HG03469 (cell line): ENCODE measurements around the gene TTC7B.
"Not testable (repeated sequence)": the region's sequence is repeated elsewhere in the genome, so short reads cannot be mapped to it uniquely, and the experiment has no call there.

ENCODE experiments used
- ATAC-seq: cut with Tn5 transposase; IDR thresholded peaks from one replicate; pipeline ENCODE4 v1.9.1; 2021; ENCODE audit warnings: mild to moderate bottlenecking, moderate library complexity, moderate number of reproducible peaks; ENCODE audit not compliant: unreplicated experiment

The TTC7B gene

DNA sequence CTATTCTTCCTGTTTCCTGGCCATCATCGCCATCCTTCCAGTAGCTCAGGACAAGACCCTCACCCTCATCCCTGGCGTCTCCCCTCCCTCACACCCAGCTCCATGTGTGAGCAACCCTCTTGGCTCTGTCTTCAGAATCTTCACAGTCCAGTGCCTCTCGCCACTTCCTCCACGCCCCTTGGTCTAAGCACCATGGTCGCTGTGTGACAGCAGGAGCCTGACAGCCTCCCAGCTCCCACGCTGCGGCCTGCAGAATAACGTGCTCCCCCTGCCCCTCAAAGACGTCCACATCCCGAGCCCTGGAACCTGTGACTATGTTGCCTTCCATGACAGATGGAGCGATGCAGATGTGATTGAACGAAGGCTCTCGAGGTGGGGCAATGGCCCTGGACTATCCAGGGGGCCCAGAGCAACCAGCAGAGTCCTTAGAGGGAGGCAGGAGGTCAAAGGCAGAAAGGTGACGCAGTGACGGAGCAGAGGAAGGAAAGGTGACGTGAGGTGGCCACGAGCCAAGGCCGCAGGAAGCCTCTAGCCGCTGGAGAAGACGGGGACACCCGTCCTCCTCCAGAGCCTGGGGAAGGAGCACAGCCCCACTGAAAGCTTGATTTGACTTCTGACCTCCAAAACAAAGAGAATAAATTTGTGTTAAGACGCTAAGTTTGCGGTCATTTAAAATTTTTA, 279.6 kb downstream of the TTC7B start:
- no peak for ATAC-seq

DNA sequence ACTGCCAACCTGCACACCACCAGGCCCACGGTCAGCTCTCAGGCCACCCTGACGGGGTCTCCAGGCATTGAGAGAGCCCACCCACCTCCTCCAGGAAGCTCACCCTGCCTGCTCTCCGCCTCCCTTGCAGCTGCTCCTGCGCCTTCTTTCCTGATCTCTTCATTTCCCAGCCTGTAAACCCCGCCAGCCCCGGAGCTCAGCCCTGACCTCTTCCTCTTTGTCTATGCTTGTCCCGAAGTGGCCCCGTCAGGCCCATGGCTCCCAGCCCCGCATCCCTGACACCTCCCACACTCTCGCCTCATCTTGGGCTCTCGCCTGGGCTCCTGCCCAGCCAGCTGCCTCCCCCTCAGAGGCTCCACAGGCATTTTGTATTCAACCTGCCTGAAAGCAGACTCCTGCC, 280.1 kb downstream of the TTC7B start:
- no peak for ATAC-seq

DNA sequence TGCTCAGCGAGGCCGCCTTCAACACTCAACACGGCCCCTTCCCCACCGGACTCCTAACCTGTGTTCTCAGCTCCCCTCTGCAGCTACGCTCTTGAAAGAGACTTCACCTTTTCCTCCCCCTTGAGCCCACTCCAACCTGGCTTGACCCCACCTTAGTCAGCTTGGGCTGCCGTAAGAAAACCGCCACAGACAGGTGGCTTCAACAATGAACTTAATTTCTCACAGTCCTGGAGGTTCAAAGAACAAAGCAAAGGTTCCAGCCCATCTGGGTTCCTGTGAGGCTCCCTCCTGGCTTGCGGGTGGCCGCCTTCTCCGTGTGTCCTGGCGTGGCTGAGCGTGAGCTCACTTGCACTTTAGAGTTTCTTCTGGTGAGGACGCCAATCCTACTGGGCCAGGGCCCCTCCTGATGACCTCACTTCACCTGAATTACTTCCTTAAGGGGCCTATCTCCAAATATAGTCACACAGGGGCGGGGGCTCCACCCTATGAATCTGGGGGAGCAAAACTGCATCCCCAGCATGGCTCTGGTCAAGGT, 280.6 kb downstream of the TTC7B start:
- ATAC-seq, result no peak

DNA sequence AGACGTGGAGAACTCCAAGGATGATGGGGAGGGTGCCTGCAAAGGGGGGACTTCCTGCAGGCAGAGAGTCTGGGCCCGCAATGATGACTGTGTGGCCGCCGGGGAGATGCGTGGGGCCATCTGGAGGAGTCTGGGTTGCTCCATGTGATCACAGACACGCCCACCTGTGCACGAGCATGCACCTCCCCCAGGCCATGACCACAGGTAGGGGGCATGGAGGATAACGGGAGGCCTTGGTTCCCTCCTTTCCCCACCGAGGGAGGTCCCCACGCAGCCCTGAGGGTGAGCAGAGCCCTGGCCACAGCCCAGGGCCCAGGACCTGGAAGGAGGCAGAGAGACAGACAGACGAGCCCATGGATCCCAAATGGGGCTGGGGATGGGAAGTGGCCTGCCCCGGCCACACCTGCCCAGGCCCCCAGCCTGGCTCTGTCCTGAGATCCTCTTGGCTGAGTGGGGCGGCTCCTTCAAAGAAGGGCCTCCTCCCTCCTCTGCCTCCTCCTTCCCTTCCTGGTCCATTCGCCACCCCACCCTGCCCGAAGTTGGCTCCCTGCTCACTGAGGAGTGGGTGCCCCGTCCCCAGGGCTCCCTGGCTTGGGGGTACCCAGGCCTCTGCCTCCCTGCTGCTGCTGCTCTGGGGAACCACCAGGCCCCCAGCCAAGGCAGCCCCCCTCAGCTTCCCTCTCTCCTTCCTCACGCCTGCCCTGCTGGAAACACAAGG, 281.2 kb downstream of the TTC7B start:
- ATAC-seq, result no peak

DNA sequence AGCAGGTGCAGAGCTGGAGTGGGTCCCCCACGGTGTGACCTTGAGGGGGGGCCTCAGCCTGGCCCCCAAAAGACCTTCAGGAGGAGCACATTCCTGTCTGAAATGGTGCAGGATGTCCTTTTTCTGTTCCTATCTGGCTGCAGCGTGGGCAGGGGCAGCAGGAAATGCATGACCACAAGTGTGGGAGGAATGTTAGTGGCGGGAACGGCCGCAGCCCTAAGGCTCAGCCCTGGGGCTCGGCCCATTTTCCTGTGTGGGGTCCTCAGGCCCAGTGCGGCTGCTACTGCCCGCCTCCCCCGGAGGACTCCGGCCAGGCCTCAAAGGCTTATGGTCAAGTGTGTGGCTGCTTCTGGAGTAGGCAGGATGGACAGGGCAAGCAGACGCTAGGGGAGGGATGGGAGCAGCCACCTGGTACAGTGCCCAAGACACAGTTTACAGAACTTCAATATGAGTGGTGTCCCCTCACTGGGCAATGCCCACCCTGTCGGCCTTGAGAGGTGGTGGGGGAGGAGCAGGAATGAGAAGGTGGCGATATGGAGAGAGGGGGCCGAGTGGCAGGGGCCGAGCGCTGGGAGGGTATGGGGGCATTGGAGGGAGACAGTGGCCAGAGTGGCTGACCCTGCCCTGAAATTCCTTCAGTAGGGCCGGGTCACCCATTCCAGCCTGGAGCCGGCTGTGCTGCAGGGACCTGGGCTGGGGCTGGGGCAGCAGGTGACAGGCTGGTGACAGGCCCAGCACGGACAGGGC, 282.0 kb downstream of the TTC7B start:
- no peak for ATAC-seq

DNA sequence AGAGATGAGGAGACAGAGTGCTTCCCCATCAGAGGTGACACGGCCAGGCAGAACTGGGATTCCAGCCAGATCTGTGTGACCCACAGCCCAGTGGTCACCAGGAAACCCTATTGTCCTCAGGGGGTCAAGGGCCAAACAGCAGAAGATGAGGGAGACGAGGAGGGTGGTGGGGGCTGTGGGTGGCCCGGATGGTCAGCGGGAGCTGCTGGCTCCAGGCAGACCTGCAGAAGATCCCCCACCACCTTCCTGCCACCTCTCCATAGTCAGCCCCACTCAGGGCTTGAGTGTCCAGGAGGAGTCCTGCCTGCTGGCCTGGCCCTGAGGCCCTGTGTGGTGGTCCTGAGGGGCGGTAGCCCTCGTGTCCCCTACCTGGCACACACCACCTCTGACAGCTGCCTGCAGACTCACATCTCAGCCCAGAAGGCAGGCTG, 282.6 kb downstream of the TTC7B start:
- ATAC-seq, result no peak

DNA sequence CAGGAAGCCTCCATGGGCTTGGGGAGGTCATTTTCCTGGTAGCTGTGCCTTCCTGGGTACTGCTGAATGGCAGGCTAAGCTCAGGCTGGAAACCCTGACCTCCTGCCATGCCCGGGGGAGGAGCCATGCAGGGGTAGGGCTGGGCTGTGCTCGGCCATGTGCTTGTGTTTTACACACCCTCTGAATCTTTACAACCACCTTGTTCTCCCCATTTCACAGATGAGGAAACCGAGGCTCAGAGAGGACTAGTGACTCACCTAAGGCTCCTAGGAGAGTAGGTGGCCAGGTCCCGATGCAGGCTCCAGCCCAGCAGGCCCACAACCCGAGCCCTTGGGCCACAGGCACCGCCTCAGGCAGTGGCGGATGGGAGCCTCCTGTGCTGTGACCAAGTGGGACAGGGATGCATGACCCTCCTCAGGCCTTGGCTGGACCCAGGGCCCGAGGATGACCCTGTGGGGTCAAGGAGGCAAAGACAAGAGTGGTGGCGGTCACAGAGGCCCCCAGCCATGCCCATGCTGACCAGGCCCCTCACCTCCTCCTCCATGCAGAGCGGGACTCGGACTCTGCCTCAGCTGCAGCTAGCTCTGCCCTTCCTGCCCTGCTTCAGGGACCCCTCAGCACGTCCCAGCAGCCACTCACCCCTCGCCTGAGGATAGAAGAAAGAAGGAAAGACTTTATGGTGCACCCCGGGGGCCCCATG, 283.3 kb downstream of the TTC7B start:
- ATAC-seq, result no peak

DNA sequence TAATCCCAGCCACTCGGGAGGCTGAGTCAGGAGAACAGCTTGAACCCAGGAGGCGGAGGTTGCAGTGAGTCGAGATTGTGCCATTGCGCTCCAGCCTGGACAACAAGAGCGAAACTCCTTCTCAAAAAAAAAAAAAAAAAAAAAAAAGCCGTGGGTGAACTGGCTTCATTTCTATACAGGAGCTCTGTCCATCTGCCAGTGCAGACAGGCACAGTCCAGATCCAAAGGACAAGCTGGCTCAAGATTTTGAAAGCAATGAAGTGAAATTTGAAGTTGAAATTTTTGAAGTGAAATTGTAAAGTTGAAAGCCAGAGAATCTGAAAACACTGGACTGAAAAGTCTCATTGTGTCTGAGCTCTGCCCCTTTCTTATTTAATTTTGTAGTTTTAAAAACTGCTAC, 284.7 kb downstream of the TTC7B start:
- no peak for ATAC-seq

DNA sequence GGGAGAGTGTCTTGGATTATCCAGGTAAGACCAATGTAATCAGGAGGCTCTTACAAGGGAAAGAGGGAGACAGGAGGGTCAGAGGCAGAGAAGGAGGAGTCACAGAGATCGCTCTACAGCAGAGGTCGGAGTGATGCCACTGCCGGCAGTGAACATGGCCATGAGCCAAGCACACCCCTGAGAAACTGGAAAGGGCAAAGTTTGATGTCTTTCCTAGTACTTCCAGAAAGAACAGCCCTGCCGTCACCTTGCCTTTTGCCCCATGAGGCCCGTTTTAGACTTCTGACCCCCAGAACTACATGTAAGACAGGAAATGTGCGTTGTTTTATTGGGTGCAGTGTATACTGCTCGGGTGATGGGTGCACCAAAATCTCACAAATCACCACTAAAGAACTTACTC, 285.7 kb downstream of the TTC7B start:
- no peak for ATAC-seq

DNA sequence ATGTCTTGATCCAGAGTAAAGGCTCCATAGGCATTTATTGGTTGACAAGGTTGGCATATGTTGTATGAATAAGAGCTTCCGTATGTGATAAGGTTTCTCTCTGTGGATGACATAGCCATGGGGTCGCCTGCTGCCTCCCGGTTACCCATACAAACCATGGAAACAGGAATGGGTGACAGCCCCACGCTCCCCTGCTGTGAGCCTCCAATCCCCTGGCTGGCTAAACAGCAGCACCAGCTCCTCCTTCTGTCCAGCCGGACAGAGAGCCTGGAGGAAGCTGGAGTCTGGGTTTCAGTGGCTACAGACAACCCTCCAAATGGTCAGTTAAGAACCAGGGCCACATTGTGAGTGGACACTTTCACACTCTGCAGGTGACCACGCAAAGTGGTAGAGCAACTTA, 288.3 kb downstream of the TTC7B start:
- ATAC-seq, result no peak

DNA sequence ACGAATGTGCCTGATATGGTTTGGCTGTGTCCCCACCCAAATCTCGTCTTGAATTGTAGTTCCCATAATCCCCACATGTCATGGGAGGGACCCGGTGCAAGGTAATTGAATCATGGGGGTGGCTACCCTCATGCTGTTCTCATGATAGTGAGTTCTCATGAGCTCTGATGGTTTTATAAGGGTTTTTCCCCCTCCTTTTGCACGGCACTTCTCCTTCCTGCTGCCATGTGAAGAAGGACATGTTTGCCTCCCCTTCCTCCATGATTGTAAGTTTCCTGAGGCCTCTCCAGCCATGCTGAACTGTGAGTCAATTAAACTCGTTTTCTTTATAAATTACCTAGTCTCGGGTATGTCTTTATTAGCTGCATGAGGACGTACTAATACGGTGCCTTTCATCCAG, 289.7 kb downstream of the TTC7B start:
- not testable (repeated sequence) for ATAC-seq

DNA sequence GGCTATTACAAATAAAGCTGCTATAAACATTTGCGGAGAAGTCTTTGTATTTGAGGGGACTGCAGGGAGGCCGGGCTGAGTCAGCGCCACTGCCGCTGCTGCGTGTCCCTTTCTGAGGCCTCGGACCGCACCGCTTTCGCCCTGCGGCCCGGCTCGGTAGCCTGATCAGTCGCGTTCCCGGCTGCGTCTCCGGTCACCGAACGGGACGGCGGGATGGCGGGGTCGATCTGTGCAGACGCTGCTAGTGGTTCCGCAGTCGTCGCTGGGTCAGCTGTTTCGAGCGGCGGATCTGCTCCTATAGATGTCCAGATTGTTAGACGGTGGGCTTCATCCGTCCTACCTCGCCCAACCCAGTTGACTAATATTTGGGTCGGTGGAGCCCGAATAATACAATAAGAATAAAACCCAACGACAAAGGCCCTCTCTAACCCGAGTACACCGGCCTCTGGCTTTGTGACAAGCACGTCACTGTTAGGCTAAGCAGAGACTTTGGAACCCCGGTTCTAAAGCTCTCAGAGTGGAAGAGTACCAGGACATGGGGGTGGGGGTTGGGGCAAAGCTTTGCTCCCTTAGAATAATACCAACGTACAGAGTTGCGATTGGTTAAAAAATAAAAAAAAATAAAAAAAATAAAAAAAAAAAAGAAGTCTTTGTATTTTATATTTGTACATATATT, 290.7 kb downstream of the TTC7B start:
- not testable (repeated sequence) for ATAC-seq

DNA sequence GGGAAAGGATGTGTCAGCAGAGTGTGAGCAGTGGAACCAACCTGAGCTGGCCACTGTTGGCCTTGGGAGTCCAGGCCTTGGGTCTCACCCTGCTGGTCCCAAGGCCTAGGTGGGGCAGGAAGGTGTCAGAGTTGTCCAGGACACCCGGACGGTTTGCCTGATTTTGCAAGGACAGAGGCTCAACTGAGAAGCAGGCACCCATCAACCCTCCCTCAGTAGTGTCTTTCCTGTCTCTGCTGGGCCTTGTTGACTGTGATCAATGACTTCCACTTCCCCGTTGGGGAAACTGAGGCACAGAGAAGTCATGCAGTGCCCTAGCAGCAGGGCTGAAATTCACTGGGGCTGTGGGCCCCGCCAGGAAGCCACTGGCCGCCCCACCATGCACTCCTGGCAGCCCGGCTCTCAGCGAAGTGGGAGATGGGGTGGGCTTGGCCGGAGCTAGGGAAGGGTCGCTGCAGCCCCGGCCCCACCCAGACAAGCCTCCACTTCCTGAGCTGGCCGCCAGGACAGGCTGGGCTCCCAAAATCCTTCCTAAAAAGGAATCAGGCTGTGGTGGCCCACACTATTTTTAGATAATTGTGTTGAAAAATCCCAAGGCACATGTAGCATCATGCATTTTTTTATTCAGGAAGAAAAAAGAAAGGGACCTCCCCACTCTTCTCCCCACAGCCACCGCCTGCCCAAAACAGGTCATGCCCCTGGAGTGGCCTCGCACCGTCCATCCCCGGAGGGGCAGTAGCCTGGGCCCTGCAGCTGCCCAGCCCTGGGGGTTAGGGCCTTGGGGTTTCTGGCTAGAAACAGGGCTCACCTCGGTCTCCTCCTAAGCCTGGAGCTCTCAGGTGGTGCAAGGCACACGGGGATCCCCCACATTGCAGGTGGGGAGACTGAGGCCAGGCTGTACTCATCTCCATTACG, 292.0 kb downstream of the TTC7B start:
- ATAC-seq, result no peak

DNA sequence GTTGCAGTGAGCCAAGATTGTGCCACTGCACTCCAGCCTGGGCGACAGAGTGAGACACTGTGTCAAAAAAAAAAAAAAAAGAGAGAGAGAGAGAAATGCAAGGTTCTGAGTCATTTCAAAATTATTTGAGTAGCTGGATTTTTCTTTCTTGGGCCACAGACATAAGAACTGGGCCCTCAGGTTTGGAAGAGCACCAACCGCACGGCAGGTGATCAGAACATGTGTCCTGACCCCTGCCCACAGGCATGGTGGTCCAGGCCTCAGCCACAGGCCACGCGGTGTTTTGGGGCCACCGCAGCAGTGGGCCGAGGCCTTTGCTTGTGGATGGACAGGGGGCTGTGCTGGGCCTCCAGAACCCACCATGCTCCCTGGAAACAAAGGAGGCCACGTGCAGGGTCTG, 292.7 kb downstream of the TTC7B start:
- ATAC-seq, result no peak

DNA sequence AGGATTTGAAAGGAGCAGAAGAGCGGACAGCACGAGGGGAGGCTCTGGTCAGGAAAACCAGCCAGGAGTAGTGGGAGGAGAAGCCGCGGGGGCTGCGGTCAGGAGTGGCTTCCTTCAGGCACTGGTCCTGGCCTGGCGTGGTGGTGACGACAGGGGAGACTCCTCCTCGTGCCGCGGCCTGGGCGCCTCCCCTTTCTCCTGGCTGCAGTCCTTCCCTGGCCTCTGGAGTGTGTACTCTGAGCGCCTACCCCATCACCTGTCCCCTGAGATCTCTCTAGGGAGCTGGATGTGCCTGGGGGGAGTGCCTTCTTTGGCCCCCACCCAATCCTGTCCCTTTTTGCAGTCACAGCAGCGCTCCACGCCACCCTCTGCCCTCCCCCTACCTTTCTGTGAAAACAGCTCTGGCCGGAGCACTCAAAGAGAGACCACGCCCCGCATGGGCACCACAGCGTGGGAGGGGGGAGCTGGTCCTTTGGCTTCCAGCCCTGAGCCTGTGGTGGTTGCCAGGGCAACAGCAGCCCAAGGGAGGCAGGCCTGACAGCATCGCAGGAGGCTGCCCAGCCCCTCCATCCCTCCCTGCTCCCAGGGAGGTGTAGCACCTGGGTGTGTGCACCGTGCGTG, 293.5 kb downstream of the TTC7B start:
- no peak for ATAC-seq

DNA sequence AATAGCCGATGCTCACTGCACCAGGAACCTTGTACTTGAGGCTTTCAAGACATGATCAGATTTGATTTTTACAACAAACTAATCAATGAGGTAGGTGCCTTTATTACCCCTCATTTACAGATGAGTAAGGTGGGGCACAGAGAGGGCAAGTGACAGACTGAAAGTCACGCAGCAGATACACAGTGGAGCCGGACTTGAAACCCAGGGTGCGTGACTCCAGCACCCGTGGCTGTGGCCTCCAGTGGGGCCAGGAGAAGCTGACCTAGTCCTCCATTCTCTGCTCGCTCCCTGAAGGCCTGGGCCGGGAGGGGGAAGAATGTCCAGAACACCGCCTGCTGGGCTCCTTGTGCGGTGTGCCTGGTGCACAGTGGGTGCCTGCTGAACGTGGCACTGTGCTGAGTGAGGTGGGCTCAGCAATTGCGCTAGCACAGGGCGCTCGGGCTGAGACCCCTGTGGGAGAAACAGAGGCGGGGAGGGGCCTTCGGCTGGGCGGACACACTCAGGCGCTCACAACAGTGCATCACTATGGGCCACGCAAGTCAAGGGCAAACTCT, 294.2 kb downstream of the TTC7B start:
- no peak for ATAC-seq

DNA sequence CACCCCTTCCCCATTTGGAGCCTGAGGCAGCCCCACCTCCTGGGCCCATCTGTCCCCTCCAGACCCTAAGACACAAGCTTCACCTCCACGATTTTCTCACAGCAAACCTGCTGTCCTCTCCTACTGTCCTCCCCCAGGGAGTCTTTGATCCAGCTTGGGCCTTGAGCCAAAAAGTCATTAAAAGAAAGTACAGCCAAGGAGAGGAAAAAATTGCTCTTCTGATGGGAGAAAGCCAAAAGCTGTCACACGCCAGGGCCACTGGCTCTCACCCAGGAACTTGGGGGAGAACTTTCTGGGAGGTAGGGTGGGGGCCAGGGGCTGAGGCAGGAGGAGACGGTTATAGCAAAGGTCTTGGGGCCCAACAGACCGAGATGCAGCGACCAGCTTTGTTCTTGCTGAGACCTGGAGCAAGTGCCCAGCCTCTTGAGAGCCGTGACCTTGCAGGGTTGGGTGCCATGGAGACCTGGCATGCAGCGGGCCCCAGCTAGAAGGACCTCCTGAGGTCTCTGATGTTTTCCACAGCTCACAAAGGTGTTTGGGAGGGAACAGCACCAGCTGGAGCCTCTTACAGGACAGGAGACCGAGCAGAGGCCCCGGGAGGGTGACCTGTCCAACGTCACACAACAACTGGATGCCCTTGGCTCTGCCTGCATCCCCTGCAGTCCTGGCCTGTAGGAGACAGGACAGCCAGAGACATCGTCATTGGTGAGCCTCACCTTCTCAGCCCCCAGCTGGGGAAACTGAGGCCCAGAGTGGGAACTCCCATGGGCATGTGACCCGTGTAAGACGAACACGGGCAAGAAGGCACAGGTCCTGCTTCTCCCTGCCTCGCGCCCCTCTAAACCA, 294.9 kb downstream of the TTC7B start:
- ATAC-seq, result no peak

DNA sequence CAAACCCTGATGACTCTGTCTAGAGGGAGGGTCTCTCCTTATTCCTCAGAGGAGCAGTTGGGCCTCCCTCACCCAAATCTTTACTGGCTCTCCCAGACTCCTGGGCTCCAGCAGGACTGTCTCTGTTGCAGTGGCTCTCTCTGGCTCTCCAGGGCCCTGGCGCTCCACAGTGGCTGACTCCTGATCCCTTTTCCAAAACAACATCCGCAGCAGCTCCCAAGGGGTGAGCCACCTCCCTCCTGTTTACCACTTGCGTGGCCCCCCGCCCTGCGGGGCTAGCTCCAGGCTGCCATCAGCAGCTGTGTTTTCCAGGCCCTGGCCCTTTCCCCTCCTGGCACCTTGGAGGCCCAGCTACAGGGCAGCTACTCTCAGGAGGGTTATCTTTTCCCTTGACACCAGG, 295.9 kb downstream of the TTC7B start:
- no peak for ATAC-seq
